Urinary bladder (tissue), 4 donors: ENCODE data around the gene LEFTY1. TPM values are rescaled to one million over a fixed set of nuclear protein-coding genes. Genes with fewer than 3 reads are reported as not detected.
"Not testable (repeated sequence)": the region's sequence is repeated elsewhere in the genome, so short reads cannot be mapped to it uniquely, and the experiment has no call there.

ENCODE experiments used
- DNase-seq: peaks from one replicate; pipeline ENCODE4 v3.0.0-alpha.2; 2015; ENCODE audit errors: extremely low spot score
- H3K27ac ChIP-seq: one replicate; pipeline ENCODE4 v1.5.1; 2013; ENCODE audit warnings: low read depth, mild to moderate bottlenecking, moderate library complexity
- H3K36me3 ChIP-seq: one replicate; pipeline ENCODE4 v1.6.1; 2013; ENCODE audit warnings: mild to moderate bottlenecking, moderate library complexity; ENCODE audit not compliant: insufficient read depth
- H3K4me1 ChIP-seq: one replicate; pipeline ENCODE4 v1.6.1; 2013; ENCODE audit warnings: mild to moderate bottlenecking, moderate library complexity; ENCODE audit not compliant: insufficient read depth
- H3K4me3 ChIP-seq: one replicate; pipeline ENCODE4 v1.5.1; 2013; ENCODE audit warnings: low read depth, low read length
- WGBS: extraction: QIAGEN DNeasy Blood & Tissue Kit; methylation state at CpG from one replicate; pipeline ENCODE4 v1.1.7; 2013; 5-methylcytosine and 5-hydroxymethylcytosine counted together
- polyA plus RNA-seq: library from polyadenylated mRNA; stranded (reverse); fragments of 200-250 nt; gene quantifications from one replicate; pipeline ENCODE4 v1.2.3, GENCODE V29; 2013
- total RNA-seq: library from RNA; depleted of rRNA; stranded (reverse); fragments of >200 nt; gene quantifications from one replicate; pipeline ENCODE4 v1.2.3, GENCODE V29; 2014
- donor health status: healthy with polysubstance abuse.
- donor health status: healthy.

LEFTY1 gene
- total and polyA plus RNA-seq, 2 donors: 0.35 to 0.79 TPM

DNA sequence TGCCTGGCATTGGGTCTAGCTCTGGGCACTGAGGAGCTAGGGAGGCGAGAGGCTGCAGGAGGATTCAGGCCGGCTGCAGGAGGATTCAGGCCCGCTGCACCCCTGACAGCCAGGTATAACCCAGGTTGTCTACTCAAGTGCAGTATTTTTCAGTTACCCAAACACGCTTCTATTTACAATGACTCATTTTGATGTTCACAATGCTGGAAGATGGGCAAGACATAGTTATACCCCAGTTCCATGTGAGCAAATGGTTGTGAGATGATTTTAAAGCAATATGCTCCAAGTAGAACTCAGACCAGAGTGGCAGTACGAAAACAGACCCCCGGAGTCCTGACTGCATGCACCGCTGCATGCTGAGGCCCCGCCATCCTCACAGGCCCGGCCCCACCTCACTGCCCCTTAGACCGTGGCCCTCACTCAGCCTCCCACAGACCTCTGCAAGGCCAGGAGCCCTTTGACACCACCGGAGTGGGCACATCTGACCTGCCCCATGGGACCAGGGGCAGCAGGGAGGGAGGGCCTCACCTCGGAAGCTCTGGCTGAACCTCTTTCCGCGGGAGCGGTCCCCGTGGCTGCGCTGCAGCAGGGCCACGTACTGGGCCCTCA lies 553 bp downstream of the LEFTY1 start:
- WGBS: 84% methylated on average over 18 of the region's 18 CpGs
- DNase-seq: no peak
- no peaks in the 10 kb centered on the region for H3K4me1 ChIP-seq
- H3K4me3 ChIP-seq: no peak overlapping the region
- no peaks in the 10 kb centered on the region for H3K36me3 ChIP-seq
- H3K27ac ChIP-seq: no peak overlapping the region

DNA sequence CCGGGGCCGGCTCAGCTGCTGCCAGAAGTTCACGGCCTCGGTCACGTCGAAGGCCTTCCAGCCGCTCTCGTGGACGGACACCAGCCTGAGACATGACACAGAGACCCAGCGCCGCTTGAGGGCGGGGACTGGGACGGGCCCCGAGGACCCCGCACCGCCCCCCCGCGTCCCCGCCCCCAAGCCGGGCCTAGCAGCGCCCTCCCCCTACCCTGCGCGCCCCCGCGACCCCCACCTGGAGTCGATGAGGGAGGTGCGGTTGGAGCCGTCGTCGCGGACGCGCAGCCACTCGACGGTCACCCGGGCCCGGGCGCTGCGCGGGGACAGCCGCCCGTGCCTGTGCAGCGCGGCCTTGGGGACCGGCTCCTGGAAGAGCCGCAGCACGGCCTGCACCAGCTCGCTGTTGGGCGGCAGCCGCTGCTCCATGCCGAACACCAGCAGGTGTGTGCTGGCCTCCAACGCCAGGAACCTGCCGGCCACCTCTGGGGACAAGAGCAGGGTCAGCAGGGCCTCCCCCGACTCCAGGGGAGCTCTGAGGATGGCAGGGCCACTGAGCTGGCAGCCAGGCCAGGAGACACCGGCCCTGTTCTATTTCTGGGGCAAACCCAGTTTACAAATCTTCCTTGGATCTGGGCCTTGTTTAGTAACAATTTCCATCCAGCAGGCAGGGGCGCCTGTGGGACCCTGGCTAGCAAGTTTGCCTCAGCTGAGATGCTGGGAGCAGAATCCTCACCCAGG lies 1.2 kb downstream of the LEFTY1 start:
- not testable (repeated sequence) for H3K27ac ChIP-seq, H3K4me1 ChIP-seq, H3K4me3 ChIP-seq, DNase-seq, H3K36me3 ChIP-seq
- 32% methylated on average over 43 of the region's 56 CpGs for WGBS

DNA sequence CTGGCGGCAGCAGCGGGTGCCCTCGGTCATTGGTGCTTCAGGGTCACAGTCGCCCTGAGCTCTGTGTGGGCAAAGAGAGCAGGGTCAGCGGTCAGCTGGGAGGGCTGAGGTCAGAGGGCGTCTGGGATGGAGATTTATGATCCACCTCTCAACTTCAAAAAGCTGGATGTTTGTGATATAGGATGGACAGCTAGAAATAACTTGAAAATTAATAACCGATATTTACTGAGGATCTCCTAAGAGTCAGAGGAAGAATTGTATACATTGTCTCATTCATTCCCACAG lies 2.0 kb downstream of the LEFTY1 start:
- Histone ChIP-seq H3K27ac (no peak overlapping the region), H3K36me3 (no peaks in the 10 kb centered on the region), H3K4me1 (no peaks in the 10 kb centered on the region), H3K4me3 (no peak overlapping the region)
- DNase-seq: no peak
- 93% methylated on average over 7 of the region's 7 CpGs for WGBS

DNA sequence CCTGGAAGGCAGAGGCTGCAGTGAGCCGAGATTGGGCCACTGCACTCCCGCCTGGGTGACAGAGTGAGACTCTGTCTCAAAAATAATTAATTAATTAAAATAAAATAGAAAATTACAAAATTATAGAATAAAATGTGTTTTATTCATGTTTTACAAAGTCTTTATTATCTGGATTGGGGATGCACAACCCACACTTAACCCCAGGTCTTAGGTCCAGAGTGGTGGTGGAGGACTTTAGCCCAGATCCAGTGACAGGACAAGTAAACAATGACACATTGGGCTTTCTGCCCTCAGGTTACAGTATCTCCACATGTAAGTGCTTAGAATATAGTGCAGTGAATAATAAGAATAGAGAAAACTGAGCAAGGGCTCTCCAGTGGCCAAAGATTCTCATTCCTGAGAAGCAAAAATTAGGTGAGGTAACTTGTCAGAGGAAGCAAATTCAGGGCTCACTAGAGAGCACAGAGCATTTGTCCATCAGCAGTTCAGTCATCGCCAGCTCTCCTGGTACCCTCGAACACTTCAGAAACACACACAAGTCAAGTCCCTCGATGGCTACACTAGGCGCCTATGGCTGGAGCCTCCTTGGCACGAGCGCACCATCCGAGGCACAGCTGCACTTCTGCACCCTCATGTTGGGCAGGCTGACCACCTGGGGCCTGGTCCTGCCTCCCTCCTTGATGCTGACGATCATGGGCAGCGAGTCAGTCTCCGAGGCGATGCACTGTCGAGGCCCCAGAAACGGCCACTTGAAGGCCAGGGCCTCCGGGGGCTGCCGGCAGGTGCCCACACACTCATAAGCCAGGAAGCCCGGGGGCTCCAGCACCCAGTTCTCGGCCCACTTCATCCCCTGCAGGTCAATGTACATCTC lies 2.6 kb downstream of the LEFTY1 start:
- Histone ChIP-seq H3K4me1 (no peaks in the 10 kb centered on the region), H3K36me3 (no peaks in the 10 kb centered on the region), H3K27ac (no peak overlapping the region), H3K4me3 (no peak overlapping the region)
- WGBS: 89% methylated on average over 19 of the region's 19 CpGs
- no peak for DNase-seq

DNA sequence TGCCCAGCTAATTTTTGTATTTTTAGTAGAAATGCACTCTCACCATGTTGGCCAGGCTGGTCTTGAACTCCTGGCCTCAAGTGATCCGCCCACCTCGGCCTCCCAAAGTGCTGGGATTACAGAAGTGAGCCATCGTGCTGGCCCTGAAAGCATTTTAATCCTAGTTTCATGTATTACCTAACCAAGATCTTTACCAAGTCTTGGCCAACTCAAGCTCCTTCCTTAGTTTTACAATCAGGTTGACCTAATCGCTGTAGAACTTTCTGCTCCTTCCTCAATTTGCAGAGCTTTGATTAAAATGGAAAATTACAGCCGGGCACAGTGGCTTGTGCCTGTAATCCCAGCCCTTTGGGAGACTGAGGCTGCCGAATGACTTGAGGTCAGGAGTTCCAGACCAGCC lies 3.6 kb downstream of the LEFTY1 start:
- H3K36me3 ChIP-seq: no peaks in the 10 kb centered on the region
- H3K27ac ChIP-seq: no peak overlapping the region
- no peaks in the 10 kb centered on the region for H3K4me1 ChIP-seq
- no peak overlapping the region for H3K4me3 ChIP-seq
- WGBS: 95% methylated on average over 6 of the region's 6 CpGs
- DNase-seq: no peak

DNA sequence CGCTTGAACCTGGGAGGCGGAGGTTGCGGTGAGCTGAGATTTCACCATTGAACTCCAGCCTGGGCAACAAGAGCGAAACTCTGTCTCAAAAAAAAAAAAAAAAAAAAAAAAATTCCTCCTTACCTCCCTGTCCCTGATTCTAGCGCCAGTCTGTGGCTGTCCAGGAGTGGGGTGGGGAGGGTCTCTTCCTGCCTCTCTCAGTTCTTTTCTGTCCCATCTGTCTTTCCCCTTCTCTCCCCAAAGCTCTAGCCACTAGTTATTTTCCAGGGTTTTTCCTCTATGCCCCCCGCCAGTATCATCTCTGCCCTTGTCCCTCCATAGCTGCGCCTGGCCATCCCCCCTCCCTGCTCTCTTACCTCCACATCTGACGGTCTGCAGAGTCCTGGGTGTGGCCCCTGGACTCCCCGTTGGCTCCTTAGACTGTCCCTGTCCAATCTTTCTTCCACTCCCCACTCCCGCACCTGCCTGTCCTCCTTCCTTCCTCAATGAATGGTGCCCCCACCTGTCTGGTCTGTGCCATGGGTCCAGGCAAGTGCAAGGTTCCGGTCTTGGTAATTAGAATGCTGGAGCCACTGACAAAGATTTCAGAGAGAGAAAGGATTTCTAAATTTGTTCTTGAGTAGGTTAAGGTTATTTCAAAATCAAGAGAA lies 5.2 kb downstream of the LEFTY1 start:
- H3K27ac ChIP-seq: no peak overlapping the region
- H3K36me3 ChIP-seq: no peaks in the 10 kb centered on the region
- H3K4me3 ChIP-seq: no peak overlapping the region
- 89% methylated on average over 10 of the region's 11 CpGs for WGBS
- DNase-seq: no peak
- H3K4me1 ChIP-seq: no peaks in the 10 kb centered on the region

DNA sequence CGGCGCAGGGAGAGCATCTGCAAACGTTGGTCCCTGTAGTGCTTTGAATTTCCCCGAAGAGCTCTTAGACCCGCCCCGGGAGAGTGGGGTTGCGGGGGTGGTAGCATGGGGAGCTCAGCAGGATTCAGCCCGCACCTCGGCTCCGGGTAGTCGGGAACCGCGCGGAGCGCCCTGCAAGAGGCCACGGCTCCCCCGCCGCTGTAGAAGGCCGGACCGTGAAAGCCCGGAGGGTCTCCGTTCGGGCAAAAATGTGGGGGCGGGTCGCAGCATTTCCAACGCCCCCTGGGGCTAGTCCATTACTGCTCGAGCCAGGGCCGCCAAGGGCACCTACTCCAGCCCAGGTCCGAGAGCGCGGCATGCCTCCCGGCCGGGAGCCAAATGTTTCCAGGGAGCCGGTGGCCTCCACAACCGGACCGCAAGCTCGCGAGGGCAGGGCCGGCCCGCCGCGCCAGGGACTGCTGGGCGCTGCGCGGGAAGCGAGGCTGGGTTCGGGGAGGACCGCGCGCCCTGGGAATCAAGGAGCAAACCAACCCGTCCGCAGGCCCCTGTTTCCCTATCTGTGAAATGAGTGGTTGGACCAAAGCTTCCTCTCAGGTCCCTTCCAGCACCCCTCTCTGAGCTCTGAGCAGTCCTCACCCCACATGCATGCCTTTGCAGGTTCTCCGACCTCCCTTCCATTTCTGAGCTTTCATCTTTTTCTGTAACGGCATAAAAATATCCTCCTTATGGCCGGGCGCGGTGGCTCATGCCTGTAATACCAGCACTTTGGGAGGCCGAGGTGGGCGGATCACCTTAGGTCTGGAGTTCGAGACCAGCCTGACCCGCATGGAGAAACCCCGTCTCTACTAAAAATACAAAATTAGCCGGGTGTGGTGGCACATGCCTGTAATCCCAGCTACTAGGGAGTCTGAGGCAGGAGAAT lies 6.0 kb downstream of the LEFTY1 start:
- peak overlapping the region; percentile 77 for H3K27ac ChIP-seq
- H3K36me3 ChIP-seq: no peaks in the 10 kb centered on the region
- H3K4me3 ChIP-seq: peak overlapping the region; percentile 92
- no peak for DNase-seq
- no peaks in the 10 kb centered on the region for H3K4me1 ChIP-seq
- WGBS: 7% methylated on average over 63 of the region's 63 CpGs

DNA sequence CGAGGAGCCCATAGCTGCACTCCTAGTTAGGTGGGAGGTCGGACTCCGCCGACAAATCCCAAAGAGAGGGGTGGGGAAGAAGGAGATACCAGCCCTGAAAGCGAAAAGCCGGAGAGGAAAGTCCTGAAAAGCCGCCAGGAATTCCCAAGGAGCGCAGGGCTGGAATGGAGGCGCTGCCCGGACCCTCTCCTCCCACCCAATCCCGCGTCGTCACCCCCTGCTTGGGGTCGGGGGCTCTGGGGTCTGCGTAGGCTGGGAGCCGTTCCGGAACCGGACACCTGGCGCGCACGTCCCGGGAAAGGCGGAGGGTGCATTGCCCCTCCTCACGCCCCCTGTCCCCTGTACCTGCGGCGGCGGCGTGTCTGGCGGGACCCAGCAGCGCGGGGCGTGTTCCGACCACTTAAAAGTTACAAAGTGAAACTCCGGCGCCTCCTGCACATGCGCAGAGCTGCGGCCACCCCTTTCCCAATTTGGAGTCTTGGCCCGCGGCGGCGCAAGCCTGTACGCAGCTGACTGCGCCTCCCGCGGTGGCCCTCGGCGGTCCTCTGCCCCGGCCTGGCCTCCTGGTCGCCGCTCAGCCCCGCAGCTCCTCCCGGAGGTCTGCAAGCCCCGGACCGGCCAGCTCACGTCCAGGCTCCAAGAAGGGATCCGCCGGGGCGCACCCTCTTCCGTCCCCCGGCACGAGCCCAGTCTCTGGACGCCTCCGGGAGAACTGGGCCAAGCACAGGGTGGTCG lies 6.8 kb downstream of the LEFTY1 start, which contains the start of gene TMEM63A:
TSS of gene TMEM63A (minus strand) at position 422 of the 735 bp plus-strand sequence. CDS start 4,800 bp downstream, outside the sequence.
- WGBS: under 1% methylated on average over 64 of the region's 64 CpGs
- Histone ChIP-seq H3K36me3 (no peaks in the 10 kb centered on the region), H3K4me3 (peak within 1 kb of the TSS; percentile 92), H3K4me1 (no peaks in the 10 kb centered on the region), H3K27ac (peak within 1 kb of the TSS; percentile 83)
- peak; percentile 70 for DNase-seq

DNA sequence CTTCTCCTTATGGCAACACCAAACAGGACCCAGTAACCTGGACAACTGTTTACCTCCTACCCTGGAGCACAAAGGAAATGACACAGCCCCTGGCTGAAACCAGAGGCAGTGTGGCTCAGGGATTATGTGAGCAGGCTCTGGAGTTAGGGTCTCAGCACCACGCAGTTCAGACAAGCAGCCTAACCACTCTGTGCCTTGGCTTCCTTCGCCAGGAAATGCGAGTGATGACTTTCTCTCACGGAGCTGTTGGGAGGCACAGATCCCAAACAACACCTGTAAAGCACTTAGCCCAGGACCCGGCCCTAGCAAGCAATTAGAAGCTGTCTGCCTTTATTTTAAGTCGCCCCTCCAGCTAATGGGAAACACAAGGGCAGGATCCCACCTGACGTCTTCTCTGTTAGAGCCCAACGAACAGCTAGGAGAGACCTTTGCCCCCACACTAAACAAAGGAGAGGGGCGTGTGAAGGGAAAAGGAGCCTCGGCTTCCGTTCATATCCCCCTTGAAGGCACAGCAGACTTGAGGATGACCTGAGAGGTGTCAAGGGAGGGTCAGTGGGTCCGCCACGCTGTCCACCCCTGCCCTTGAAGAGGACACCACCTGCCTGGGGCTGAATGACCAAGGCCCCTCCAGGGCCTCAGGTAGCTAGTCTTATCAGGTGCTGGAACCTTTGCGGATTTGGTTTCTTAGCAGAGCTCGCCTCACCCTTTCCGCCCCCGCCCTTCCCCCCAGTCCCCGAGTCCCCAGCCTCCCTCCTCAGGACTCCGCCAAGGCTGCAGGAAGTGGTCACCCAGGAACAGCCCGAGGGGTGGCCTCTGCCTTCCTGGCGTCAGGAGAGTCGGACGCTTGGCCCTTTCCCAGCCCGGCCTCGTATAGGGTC lies 7.6 kb downstream of the LEFTY1 start:
- WGBS: 14% methylated on average over 25 of the region's 25 CpGs
- no peaks in the 10 kb centered on the region for H3K36me3 ChIP-seq
- no peaks in the 10 kb centered on the region for H3K4me1 ChIP-seq
- peak overlapping the region; percentile 92 for H3K4me3 ChIP-seq
- peak overlapping the region; percentile 83 for H3K27ac ChIP-seq
- no peak for DNase-seq

DNA sequence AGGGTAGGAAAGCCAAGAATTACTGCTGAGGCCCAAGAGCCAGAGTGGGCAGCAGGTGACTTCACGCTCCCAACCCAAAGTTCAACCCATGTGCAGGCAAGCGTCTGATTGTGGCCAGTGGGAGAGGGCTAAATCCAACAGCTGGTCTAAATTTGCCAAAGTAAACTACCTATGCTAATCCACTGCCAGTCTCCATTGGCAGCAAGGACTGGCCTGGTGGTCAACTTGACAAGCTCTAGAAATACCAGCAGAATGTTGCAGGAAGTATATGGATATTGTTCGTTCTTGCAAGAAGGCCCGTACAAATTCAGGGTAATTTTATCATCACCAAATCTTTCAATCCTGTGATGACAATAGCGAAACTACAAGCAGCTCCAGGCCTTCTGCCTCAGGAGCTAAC lies 8.3 kb downstream of the LEFTY1 start:
- Histone ChIP-seq H3K36me3 (no peaks in the 10 kb centered on the region), H3K4me1 (no peaks in the 10 kb centered on the region), H3K4me3 (no peak overlapping the region), H3K27ac (no peak overlapping the region)
- DNase-seq: no peak
- WGBS: 73% methylated on average over 5 of the region's 5 CpGs

DNA sequence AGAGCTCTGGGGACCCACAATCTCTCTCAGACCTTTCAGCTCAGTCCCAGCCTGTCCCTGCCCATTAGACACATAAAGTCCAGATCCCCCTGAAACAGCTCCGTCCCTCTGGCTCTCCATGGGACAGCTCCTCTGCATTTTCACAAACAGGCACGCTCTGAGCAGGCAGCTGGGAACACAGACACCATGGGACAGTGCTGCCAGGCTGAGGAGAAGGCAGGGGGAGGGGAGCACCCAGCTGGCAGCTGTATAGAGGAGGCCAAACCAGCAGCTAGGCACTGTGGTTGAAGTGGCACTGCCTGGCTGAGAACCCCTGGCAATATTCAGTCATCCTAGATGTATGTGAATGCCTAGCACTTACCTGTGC lies 8.7 kb downstream of the LEFTY1 start:
- Histone ChIP-seq H3K4me3 (no peak overlapping the region), H3K4me1 (no peaks in the 10 kb centered on the region), H3K27ac (no peak overlapping the region), H3K36me3 (no peaks in the 10 kb centered on the region)
- 81% methylated on average over 2 of the region's 2 CpGs for WGBS
- no peak for DNase-seq
